CD4-positive, CD25-positive, alpha-beta regulatory T cell (primary cell): Measurements from ENCODE around the gene APOBEC3H. TPM values are rescaled to one million over a fixed set of nuclear protein-coding genes. Genes with fewer than 3 reads are reported as not detected.

Experiments
- ATAC-seq, 2 donors: fragments of 150-1000 bp; cut with Tn5 transposase; one replicate each; pipeline ENCODE4 v1.10.0; 2021; ENCODE audit warnings: low read depth in 2 of 2, moderate number of reproducible peaks in 2 of 2, moderate library complexity in 1 of 2
- DNase-seq, 3 donors: peaks; one replicate each; pipeline versions ENCODE4 v3.0.0 to v3.0.0-alpha.2; 2012 to 2022; ENCODE audit warnings: mixed read lengths in 1 of 3
- H3K27ac ChIP-seq: one replicate; pipeline ENCODE4 v1.7.0; 2013; ENCODE audit warnings: mild to moderate bottlenecking, low read length; ENCODE audit not compliant: insufficient read depth, poor library complexity, severe bottlenecking
- H3K27me3 ChIP-seq: one replicate; pipeline ENCODE4 v1.7.0; 2013; ENCODE audit warnings: low read length; ENCODE audit not compliant: control insufficient read depth, insufficient read depth
- H3K36me3 ChIP-seq: one replicate; pipeline ENCODE4 v1.7.0; 2013; ENCODE audit warnings: mild to moderate bottlenecking, low read length, moderate library complexity; ENCODE audit not compliant: control insufficient read depth, insufficient read depth
- H3K4me1 ChIP-seq: 2 replicates; pipeline ENCODE4 v1.7.0; 2013; ENCODE audit warnings: mild to moderate bottlenecking, low read length; ENCODE audit not compliant: insufficient read depth, control insufficient read depth, poor library complexity, severe bottlenecking
- H3K4me3 ChIP-seq: one replicate; pipeline ENCODE4 v1.7.0; 2013; ENCODE audit warnings: low read depth, mild to moderate bottlenecking, low read length, moderate library complexity
- H3K9me3 ChIP-seq, 2 experiments: 1 replicate in 1 of 2; 2 replicates in 1 of 2; pipeline ENCODE4 v1.7.0; 2013; ENCODE audit warnings: low read length in 2 of 2, mild to moderate bottlenecking in 1 of 2, moderate library complexity in 1 of 2; ENCODE audit not compliant: control insufficient read depth in 2 of 2
- H3K27ac Mint-ChIP-seq, 3 donors: one replicate each; pipeline ENCODE4 v1.8.0; 2020 to 2022; ENCODE audit warnings: mild to moderate bottlenecking in 3 of 3, mixed read lengths in 3 of 3, moderate library complexity in 2 of 3
- H3K27me3 Mint-ChIP-seq: one replicate; pipeline ENCODE4 v1.8.0; 2022; ENCODE audit warnings: mild to moderate bottlenecking, mixed read lengths
- H3K36me3 Mint-ChIP-seq: one replicate; pipeline ENCODE4 v1.8.0; 2020; ENCODE audit warnings: mixed read lengths
- H3K4me1 Mint-ChIP-seq, 4 donors: one replicate each; pipeline ENCODE4 v1.8.0; 2020 to 2022; ENCODE audit warnings: mixed read lengths in 4 of 4, mild to moderate bottlenecking in 1 of 4
- H3K4me3 Mint-ChIP-seq, 4 donors: one replicate each; pipeline ENCODE4 v1.8.0; 2020 to 2022; ENCODE audit warnings: mild to moderate bottlenecking in 4 of 4, mixed read lengths in 4 of 4, moderate library complexity in 3 of 4
- H3K9me3 Mint-ChIP-seq, 7 donors: one replicate each; pipeline ENCODE4 v1.8.0; 2020 to 2022; ENCODE audit warnings: mixed read lengths in 7 of 7, mild to moderate bottlenecking in 3 of 7, moderate library complexity in 2 of 7
- polyA plus RNA-seq, 4 donors: library from polyadenylated mRNA; unstranded; fragments of 300-500 nt; fragmentation: Illumina TruSeq; gene quantifications; one replicate each; pipeline ENCODE4 v1.2.3, GENCODE V29; 2021
- total RNA-seq: library from RNA; stranded (reverse); gene quantifications from one replicate; pipeline ENCODE4 v1.2.3, GENCODE V29; 2022

The APOBEC3H gene
- total and polyA plus RNA-seq, 5 donors from 2014 or later, result 1.7 to 7.8 (median 2.6) TPM

DNA sequence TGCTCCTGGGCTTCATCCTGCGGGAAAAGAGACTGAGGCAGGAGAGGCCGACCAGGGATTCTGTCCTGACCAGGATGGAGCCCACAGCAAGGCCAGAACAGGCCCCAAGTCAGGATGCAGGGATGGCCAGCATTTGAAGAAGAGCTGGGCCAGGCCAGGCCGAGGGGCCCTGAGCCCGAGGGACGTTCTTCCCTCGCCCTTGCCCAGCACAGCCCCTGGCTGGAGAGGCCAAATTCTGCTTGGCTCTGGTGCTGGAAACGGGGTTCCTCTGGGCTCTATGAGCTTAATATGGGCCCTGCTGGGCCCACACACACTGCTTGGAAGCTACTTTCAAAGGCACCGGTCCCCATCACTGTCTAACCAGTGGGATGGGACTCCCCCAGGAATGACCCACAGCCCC lies 12.4 kb upstream of the APOBEC3H start:
- Mint-ChIP-seq H3K27ac (peak overlapping the region in 1 of 3 donors; percentile 14), H3K4me1 (peaks cover 5 to 57% (median 28%) of the 10 kb centered on the region in 4 donors), H3K4me3 (peak overlapping the region in 1 of 4 donors; percentile 51), H3K27me3 (no peaks in the 10 kb centered on the region), H3K36me3 (peaks cover 22% of the 10 kb centered on the region), H3K9me3 (no peaks in the 10 kb centered on the region)
- ATAC-seq (no peak), DNase-seq (no peak)
- Histone ChIP-seq H3K4me3 (no peak overlapping the region), H3K36me3 (peaks cover 26% of the 10 kb centered on the region), H3K9me3 (no peaks in the 10 kb centered on the region), H3K27ac (no peak overlapping the region), H3K4me1 (peaks cover 39% of the 10 kb centered on the region), H3K27me3 (no peaks in the 10 kb centered on the region)

DNA sequence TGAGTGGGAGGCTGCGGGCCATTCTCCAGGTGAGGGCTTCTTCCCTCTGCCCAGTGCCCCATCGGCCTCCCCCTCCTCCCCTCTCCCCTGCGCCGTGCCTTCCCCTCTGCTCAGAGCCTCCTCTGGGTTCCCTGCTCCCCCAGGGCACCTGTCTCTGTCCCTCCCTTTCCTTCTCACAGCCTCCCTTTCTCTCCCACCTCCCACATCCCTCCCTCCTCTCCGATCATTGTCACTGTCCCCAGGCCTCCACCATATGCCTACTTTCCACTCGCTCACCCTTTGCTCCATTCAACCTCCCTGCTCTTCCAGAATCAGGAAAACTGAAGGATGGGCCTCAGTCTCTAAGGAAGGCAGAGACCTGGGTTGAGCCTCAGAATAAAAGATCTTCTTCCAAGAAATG lies 9.9 kb upstream of the APOBEC3H start:
- Histone ChIP-seq H3K27ac (no peak overlapping the region), H3K4me3 (no peak overlapping the region), H3K9me3 (no peaks in the 10 kb centered on the region), H3K27me3 (no peaks in the 10 kb centered on the region), H3K36me3 (peaks cover 12% of the 10 kb centered on the region), H3K4me1 (peaks cover 49% of the 10 kb centered on the region)
- ATAC-seq (no peak), DNase-seq (no peak)
- H3K4me3 Mint-ChIP-seq, result peak overlapping the region in 1 of 4 donors; percentile 64
- H3K36me3 Mint-ChIP-seq, result peaks cover 11% of the 10 kb centered on the region
- peaks cover 11 to 61% (median 37%) of the 10 kb centered on the region in 4 donors for H3K4me1 Mint-ChIP-seq
- peak overlapping the region in 2 of 3 donors; percentile 67 to 94 for H3K27ac Mint-ChIP-seq
- H3K9me3 Mint-ChIP-seq, result no peaks in the 10 kb centered on the region
- H3K27me3 Mint-ChIP-seq, result no peaks in the 10 kb centered on the region

DNA sequence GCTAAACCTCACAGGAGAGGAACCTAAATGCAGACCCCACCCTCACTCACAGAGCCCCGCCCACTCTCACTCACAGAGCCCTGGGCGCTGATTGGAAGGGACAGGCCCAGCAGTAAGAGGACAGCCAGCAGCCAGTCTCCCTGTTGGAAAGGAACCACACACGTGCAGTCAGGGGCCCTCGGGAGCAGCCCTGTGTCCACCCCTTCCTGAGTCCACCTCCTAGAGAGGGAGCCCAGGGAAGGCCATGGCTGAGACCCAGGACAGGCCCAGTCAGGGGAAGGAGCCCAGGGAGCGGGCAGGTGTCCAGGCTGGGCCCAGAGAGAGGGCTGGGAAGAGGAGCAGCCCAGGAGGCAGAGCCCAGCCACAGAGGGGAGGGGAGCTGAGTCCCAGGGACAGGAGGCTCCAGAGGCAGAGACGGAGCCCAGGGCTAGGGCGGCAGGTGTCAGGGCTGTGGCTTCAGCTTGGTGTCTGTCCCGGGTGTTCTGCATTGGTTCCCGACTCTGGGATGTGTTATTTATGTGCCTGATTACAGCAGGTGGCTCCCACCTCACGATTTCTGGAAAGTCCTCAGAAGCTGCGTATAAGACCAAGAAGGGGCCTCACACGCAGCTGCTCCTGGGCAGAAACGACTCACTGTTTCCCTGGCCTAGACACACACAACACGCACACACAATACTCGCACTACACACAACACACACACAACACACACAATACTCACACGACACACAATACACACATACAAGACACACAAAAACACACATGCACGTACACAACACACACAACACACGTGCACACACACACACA lies 9.0 kb upstream of the APOBEC3H start:
- H3K9me3 ChIP-seq, result no peaks in the 10 kb centered on the region
- no peaks in the 10 kb centered on the region for H3K27me3 Mint-ChIP-seq
- H3K36me3 ChIP-seq, result peaks cover 7% of the 10 kb centered on the region
- no peak overlapping the region for H3K27ac ChIP-seq
- no peak for DNase-seq
- H3K36me3 Mint-ChIP-seq, result peaks cover 10% of the 10 kb centered on the region
- peak overlapping the region in 2 of 4 donors; percentile 43 to 64 for H3K4me3 Mint-ChIP-seq
- no peaks in the 10 kb centered on the region for H3K27me3 ChIP-seq
- no peak overlapping the region for H3K4me3 ChIP-seq
- H3K4me1 Mint-ChIP-seq, result peaks cover 11 to 66% (median 42%) of the 10 kb centered on the region in 4 donors
- H3K9me3 Mint-ChIP-seq, result no peaks in the 10 kb centered on the region
- no peak for ATAC-seq
- peak overlapping the region; percentile 86 to 94 (median 93) for H3K27ac Mint-ChIP-seq
- peaks cover 56% of the 10 kb centered on the region for H3K4me1 ChIP-seq

DNA sequence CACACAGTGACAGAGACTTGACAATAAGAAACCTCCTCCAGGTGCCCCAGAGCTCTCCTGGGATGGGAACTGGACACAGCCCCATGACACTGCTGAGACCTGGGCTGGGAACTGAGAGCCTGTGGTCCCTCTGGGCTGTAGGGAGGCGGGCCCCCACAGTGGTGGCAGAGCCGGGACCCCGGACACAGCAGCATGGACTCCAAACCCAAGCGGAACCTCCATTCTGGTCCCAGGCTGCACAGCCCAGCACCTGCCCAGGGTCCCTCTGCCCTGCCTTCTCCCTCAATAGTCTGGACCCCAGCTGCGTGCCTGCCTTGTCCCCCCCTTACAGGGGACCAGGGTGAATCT lies 8.4 kb upstream of the APOBEC3H start:
- H3K4me3 Mint-ChIP-seq, result peak overlapping the region in 1 of 4 donors; percentile 60
- no peak for DNase-seq
- peaks cover 7% of the 10 kb centered on the region for H3K36me3 ChIP-seq
- H3K27me3 ChIP-seq, result no peaks in the 10 kb centered on the region
- H3K9me3 ChIP-seq, result no peaks in the 10 kb centered on the region
- peak overlapping the region; percentile 43 to 99 (median 94) for H3K27ac Mint-ChIP-seq
- H3K4me3 ChIP-seq, result no peak overlapping the region
- H3K9me3 Mint-ChIP-seq, result no peaks in the 10 kb centered on the region
- peak overlapping the region; percentile 94 for H3K27ac ChIP-seq
- H3K4me1 Mint-ChIP-seq, result peaks cover 11 to 65% (median 42%) of the 10 kb centered on the region in 4 donors
- peaks cover 50% of the 10 kb centered on the region for H3K4me1 ChIP-seq
- ATAC-seq, result no peak
- H3K36me3 Mint-ChIP-seq, result peaks cover 10% of the 10 kb centered on the region
- H3K27me3 Mint-ChIP-seq, result no peaks in the 10 kb centered on the region

DNA sequence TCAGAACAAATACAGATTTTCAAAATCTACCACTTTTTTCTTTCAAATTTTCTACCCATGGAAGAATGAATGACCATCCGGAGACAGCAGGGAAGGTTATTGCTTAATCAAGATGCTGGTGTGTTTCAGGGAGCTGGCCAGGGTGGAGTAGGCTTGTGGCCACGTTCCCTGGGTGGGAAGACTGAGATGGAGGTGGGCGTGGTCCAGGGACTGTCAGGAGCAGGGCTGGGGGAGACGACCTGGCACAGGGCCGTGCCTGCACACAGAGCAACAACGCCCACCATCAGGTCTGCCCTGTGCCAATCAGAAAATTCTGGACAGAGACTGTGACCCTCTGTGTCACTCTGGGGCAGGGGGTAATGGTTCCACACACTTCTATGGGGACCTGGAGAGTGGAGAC lies 7.1 kb upstream of the APOBEC3H start:
- no peaks in the 10 kb centered on the region for H3K27me3 ChIP-seq
- peaks cover 7% of the 10 kb centered on the region for H3K36me3 ChIP-seq
- H3K27ac Mint-ChIP-seq, result peak overlapping the region; percentile 94 to 99 (median 96)
- H3K4me3 Mint-ChIP-seq, result peak overlapping the region; percentile 70 to 92 (median 78)
- ATAC-seq (no peak), DNase-seq (no peak)
- peaks cover 10% of the 10 kb centered on the region for H3K36me3 Mint-ChIP-seq
- peak overlapping the region; percentile 65 for H3K4me3 ChIP-seq
- H3K4me1 ChIP-seq, result peaks cover 58% of the 10 kb centered on the region
- no peaks in the 10 kb centered on the region for H3K9me3 Mint-ChIP-seq
- peak overlapping the region; percentile 94 for H3K27ac ChIP-seq
- peaks cover 11 to 75% (median 49%) of the 10 kb centered on the region in 4 donors for H3K4me1 Mint-ChIP-seq
- H3K9me3 ChIP-seq, result no peaks in the 10 kb centered on the region
- H3K27me3 Mint-ChIP-seq, result no peaks in the 10 kb centered on the region

DNA sequence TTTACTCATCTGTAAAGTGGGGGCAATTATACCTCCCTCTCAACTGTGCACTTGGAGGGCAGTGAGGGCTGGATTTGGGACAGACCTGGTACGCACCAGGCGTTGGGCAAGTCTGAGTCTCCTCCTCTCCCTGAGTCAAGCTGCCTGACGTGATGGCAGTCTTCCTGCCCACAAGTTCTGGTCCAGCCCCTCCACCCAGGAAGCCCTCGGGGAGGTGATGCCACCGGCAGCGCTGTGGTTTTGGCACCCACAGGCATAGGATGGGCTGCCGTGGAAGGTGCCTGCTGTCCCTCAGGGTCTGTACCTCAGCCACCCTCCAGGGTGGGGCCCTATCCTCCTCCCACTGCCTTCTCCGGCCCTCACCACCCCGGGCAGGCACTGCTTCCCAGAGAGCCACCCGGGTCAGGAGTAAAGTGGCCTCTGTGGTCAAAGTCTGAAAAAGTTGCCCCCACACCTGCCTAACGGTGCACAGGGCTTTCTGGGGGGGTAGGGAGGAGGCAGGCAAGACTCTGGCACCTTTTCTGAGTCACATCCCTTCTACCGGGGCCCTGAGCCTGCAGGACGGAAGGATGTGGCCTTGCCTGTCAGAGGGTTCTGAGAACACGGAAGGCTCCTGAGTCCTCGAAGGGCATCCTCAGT lies 6.5 kb upstream of the APOBEC3H start:
- Mint-ChIP-seq H3K36me3 (peaks cover 10% of the 10 kb centered on the region), H3K27me3 (no peaks in the 10 kb centered on the region), H3K4me1 (peaks cover 11 to 79% (median 52%) of the 10 kb centered on the region in 4 donors), H3K9me3 (no peaks in the 10 kb centered on the region), H3K27ac (peak overlapping the region; percentile 94 to 99 (median 96)), H3K4me3 (peak overlapping the region; percentile 70 to 92 (median 78))
- ATAC-seq, result peak; percentile 86 to 88
- peak; percentile 69 to 97 (median 85) for DNase-seq
- Histone ChIP-seq H3K27me3 (no peaks in the 10 kb centered on the region), H3K27ac (peak overlapping the region; percentile 94), H3K4me3 (peak overlapping the region; percentile 65), H3K4me1 (peaks cover 62% of the 10 kb centered on the region), H3K9me3 (no peaks in the 10 kb centered on the region), H3K36me3 (peaks cover 7% of the 10 kb centered on the region)

DNA sequence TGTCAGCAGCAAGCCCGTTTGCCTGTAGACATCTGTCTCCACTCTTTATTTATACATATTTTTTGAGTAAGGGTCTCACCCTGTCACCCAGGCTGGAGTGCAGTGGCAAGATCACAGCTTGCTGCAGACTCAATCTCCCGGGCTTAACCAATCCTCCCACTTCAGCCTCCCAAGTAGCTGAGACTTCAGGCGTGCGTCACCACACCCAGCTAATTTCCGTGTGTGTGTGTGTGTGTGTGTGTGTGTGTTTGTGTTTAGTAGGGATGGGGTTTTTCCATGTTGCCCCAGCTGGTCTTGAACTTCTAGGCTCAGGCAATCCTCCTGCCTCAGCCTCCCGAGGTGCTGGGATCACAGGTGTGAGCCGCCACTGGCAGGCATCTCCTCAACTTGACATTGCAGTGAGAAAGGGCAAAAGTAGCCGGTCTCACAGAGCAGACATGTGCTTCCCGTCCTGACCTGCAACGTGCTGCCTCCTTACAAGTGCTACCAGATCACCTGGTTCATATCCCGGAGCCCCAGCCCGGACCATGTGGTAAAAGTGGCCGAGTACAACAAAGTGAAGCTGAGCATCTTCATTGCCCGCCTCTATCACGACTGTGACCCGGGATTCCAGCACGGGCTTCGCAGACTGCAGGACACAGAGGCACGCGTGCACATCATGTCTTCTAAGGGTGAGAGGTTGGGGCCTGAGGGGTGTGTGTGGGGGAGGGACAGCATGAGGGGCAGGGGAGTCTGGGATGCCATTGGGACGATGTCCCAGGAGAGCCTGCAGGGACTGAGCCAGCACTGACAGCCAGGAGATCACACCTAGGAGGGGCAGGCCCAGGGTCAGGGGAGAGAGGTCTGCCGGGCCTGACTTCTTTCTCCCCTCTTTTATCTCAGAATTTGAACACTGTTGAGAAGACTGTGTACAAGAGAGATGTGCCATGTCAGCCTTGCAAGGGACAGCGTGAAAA lies 5.6 kb upstream of the APOBEC3H start:
- Histone ChIP-seq H3K27me3 (no peaks in the 10 kb centered on the region), H3K4me1 (peaks cover 68% of the 10 kb centered on the region), H3K27ac (peak overlapping the region; percentile 94), H3K4me3 (peak overlapping the region; percentile 65), H3K36me3 (peaks cover 4% of the 10 kb centered on the region), H3K9me3 (no peaks in the 10 kb centered on the region)
- H3K27ac Mint-ChIP-seq, result peak overlapping the region; percentile 94 to 99 (median 96)
- DNase-seq (peak in 1 of 3 donors; percentile 24), ATAC-seq (no peak)
- H3K4me1 Mint-ChIP-seq, result peaks cover 11 to 85% (median 49%) of the 10 kb centered on the region in 4 donors
- no peaks in the 10 kb centered on the region for H3K27me3 Mint-ChIP-seq
- H3K4me3 Mint-ChIP-seq, result peak overlapping the region; percentile 70 to 92 (median 78)
- no peaks in the 10 kb centered on the region for H3K9me3 Mint-ChIP-seq
- H3K36me3 Mint-ChIP-seq, result peaks cover 7% of the 10 kb centered on the region
